SK-N-SH (cell line): ENCODE measurements around the gene MYO1E. TPM values are rescaled to one million over a fixed set of nuclear protein-coding genes. Genes with fewer than 3 reads are reported as not detected.

Source experiments
- CTCF ChIA-PET: fragments of 300-600, 350-600 bp; formaldehyde crosslinking; extraction: SDS; loops from one replicate; lab custom pipeline; 2021; lab: Yijun Ruan, JAX
- POLR2A ChIA-PET: fragments of 350-600 bp; sonication (Branson Sonifier 250); formaldehyde crosslinking; extraction: SDS; loops from one replicate; lab custom pipeline; 2020; ENCODE audit warnings: antibody characterized with exemption, inconsistent platforms; lab: Yijun Ruan, JAX
- DNase-seq: peaks from one replicate; pipeline ENCODE4 v3.0.0; 2012
- H2AFZ ChIP-seq: fragments of 200-600 bp; sonication (generic); 2 replicates; pipeline ENCODE4 v1.8.1; 2016; ENCODE audit warnings: antibody characterized with exemption, mild to moderate bottlenecking, low read depth
- H3F3A ChIP-seq: fragments of 200-600 bp; sonication (generic); replicated peaks from 2 replicates; pipeline ENCODE3; 2016; ENCODE audit warnings: antibody characterized with exemption, mild to moderate bottlenecking; ENCODE audit not compliant: insufficient read depth
- H3K27ac ChIP-seq, 2 experiments: fragments of 200-500 bp in 1 of 2; fragments of 200-600 bp in 1 of 2; sonication (Bioruptor generic) in 1 of 2; sonication (generic), shearing (Covaris generic) in 1 of 2; 2 replicates each; pipeline versions ENCODE4 v1.5.1 to v1.6.1; 2014 to 2016; ENCODE audit warnings: low read depth in 2 of 2, inconsistent platforms in 1 of 2, low read length in 1 of 2, mild to moderate bottlenecking in 1 of 2, mixed read lengths in 1 of 2
- H3K27me3 ChIP-seq: fragments of 200-600 bp; sonication (generic), shearing (Covaris generic); 2 replicates; pipeline ENCODE4 v1.6.1; 2016; ENCODE audit warnings: mixed run types; ENCODE audit not compliant: insufficient read depth
- H3K36me3 ChIP-seq, 2 experiments: fragments of 200-500 bp in 1 of 2; fragments of 200-600 bp in 1 of 2; sonication (Bioruptor generic) in 1 of 2; sonication (generic) in 1 of 2; replicated peaks in 1 of 2; 2 replicates each; pipeline versions ENCODE3 to v1.5.1; 2014 to 2016; ENCODE audit warnings: low read length in 1 of 2, mild to moderate bottlenecking in 1 of 2; ENCODE audit not compliant: insufficient read depth in 2 of 2, control insufficient read depth in 1 of 2
- H3K4me1 ChIP-seq, 2 experiments: fragments of 200-500 bp in 1 of 2; fragments of 200-600 bp in 1 of 2; sonication (Bioruptor generic) in 1 of 2; sonication (generic), shearing (Covaris generic) in 1 of 2; 2 replicates each; pipeline versions ENCODE4 v1.5.1 to v1.6.1; 2014 to 2016; ENCODE audit warnings: low read depth in 1 of 2, low read length in 1 of 2, mixed run types in 1 of 2; ENCODE audit not compliant: insufficient read depth in 2 of 2, control insufficient read depth in 1 of 2
- H3K4me2 ChIP-seq: fragments of 200-600 bp; sonication (generic), shearing (Covaris generic); 2 replicates; pipeline ENCODE4 v1.6.1; 2017; ENCODE audit warnings: mixed run types
- H3K4me3 ChIP-seq, 2 experiments: fragments of 200-500 bp in 1 of 2; fragments of 200-600 bp in 1 of 2; sonication (Bioruptor generic) in 1 of 2; sonication (generic), shearing (Covaris generic) in 1 of 2; 2 replicates each; pipeline versions ENCODE4 v1.5.1 to v1.8.1; 2014 to 2016; ENCODE audit warnings: low read depth in 2 of 2, inconsistent platforms in 1 of 2, low read length in 1 of 2, mild to moderate bottlenecking in 1 of 2, mixed read lengths in 1 of 2, moderate library complexity in 1 of 2
- H3K79me2 ChIP-seq: fragments of 200-600 bp; sonication (generic); 2 replicates; pipeline ENCODE4 v1.8.1; 2017; ENCODE audit warnings: mild to moderate bottlenecking; ENCODE audit not compliant: insufficient read depth
- H3K9ac ChIP-seq: fragments of 200-600 bp; sonication (generic); 2 replicates; pipeline ENCODE4 v1.6.1; 2017; ENCODE audit warnings: mixed run types
- H3K9me2 ChIP-seq: fragments of 200-600 bp; sonication (generic); 2 replicates; pipeline ENCODE4 v1.6.1; 2017; ENCODE audit warnings: mixed run types
- H3K9me3 ChIP-seq: fragments of 200-600 bp; sonication (generic); 2 replicates; pipeline ENCODE4 v1.6.1; 2017; ENCODE audit warnings: mixed run types, mild to moderate bottlenecking, moderate library complexity
- H4K20me1 ChIP-seq: fragments of 200-600 bp; sonication (generic); 2 replicates; pipeline ENCODE4 v1.6.1; 2017; ENCODE audit warnings: mild to moderate bottlenecking, mixed run types; ENCODE audit not compliant: insufficient read depth
- ELF1 ChIP-seq: IDR thresholded peaks from 2 replicates; pipeline ENCODE4 v1.4.0; 2012
- EP300 ChIP-seq, 2 experiments: IDR thresholded peaks; 2 replicates each; pipeline versions ENCODE4 v1.4.0 to v1.6.1; 2012; ENCODE audit warnings: borderline replicate concordance in 1 of 2, low read depth in 1 of 2, low read length in 1 of 2
- EZH2phosphoT487 ChIP-seq: fragments of 200-600 bp; sonication (generic); IDR thresholded peaks from 2 replicates; pipeline ENCODE4 v1.6.1; 2017; ENCODE audit warnings: low read depth, mixed run types, mild to moderate bottlenecking, antibody characterized with exemption, moderate library complexity, borderline replicate concordance
- FOXJ3 ChIP-seq: sonication (generic); formaldehyde crosslinking; IDR thresholded peaks from 2 replicates; pipeline ENCODE4 v1.5.1; 2020; ENCODE audit warnings: mild to moderate bottlenecking, missing genetic modification reagents
- FOXM1 ChIP-seq: IDR thresholded peaks from 2 replicates; pipeline ENCODE4 v1.4.0; 2012; ENCODE audit warnings: low read depth, mild to moderate bottlenecking
- GABPA ChIP-seq: IDR thresholded peaks from 2 replicates; pipeline ENCODE4 v1.4.0; 2012; ENCODE audit warnings: low read depth, mild to moderate bottlenecking
- MAX ChIP-seq: IDR thresholded peaks from 2 replicates; pipeline ENCODE4 v1.4.0; 2012; ENCODE audit warnings: low read depth
- NRF1 ChIP-seq: IDR thresholded peaks from 2 replicates; pipeline ENCODE4 v1.6.1; 2012; ENCODE audit warnings: low read depth, mild to moderate bottlenecking, low read length
- SIN3A ChIP-seq: IDR thresholded peaks from 2 replicates; pipeline ENCODE4 v1.6.1; 2012; ENCODE audit warnings: low read depth, mild to moderate bottlenecking, low read length, moderate library complexity, borderline replicate concordance
- TAF1 ChIP-seq: IDR thresholded peaks from 2 replicates; pipeline ENCODE4 v1.6.1; 2012; ENCODE audit warnings: low read depth, mild to moderate bottlenecking, low read length, moderate library complexity, borderline replicate concordance
- TCF12 ChIP-seq: IDR thresholded peaks from 2 replicates; pipeline ENCODE4 v1.4.0; 2012
- TEAD4 ChIP-seq: IDR thresholded peaks from 2 replicates; pipeline ENCODE4 v1.4.0; 2012; ENCODE audit warnings: mild to moderate bottlenecking, borderline replicate concordance; ENCODE audit not compliant: insufficient read depth
- USF1 ChIP-seq: IDR thresholded peaks from 2 replicates; pipeline ENCODE4 v1.4.0; 2012; ENCODE audit warnings: low read depth, borderline replicate concordance
- YY1 ChIP-seq: IDR thresholded peaks from 2 replicates; pipeline ENCODE4 v1.4.0; 2012; ENCODE audit warnings: low read depth, mild to moderate bottlenecking
- ZBTB33 ChIP-seq: IDR thresholded peaks from 2 replicates; pipeline ENCODE4 v1.4.0; 2012; ENCODE audit warnings: low read depth, borderline replicate concordance
- WGBS: methylation state at CpG from one replicate; pipeline ENCODE4 v1.1.6; 2017; ENCODE audit warnings: low lambda C conversion rate; 5-methylcytosine and 5-hydroxymethylcytosine counted together
- polyA plus RNA-seq, 3 experiments: library from polyadenylated mRNA; depleted of rRNA; stranded (reverse); fragments of >200 nt; gene quantifications; 2 replicates each; pipeline ENCODE4 v1.2.3, GENCODE V29; 2012
- TF ChIP-seq, protein P1 (sequence below): fragments of 150-350 bp; IDR thresholded peaks from 2 replicates; pipeline ENCODE4 v1.6.1; 2016; ENCODE audit warnings: mild to moderate bottlenecking, low read depth, low read length

Gene MYO1E
- polyA plus RNA-seq, 1 of the 3 experiments (the other 2 are of a cell fraction) = 9.7 TPM

DNA sequence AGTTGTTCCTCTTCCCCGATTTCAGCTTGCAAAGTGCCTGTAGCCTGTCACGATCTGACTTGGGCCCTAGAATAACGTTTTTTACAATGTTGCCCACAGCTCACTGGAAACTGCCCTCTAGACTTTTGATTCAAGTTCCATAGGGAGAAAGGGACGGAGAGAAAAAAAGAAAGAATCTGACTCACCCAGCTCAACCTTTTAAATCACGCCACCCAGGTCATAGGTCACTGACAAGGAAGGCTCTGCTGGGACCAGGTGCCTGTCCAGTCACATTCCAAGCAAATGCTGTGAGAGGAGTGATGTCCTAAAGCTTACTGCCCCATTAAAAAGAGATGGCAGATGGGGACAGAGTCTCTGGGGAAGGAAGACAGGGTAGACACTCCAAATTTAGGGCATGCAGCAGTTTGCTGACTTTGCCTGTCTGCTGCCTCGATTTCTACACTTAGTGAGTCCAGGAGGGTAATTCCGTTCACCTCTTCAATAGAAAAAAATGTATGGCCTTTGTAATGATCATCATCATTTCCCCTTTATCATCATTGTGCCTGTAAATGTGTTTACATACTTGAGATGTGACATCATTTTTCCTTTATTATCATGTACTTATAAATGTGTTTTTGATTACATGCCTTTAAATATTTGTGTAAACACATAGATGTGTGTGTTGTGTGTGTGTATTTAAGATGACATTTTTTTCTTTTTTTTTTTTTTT, 8.4 kb upstream of the MYO1E start:
- 57% methylated on average over 7 of the region's 7 CpGs for WGBS
- no peak for DNase-seq
- Histone ChIP-seq H4K20me1 (no peaks in the 10 kb centered on the region), H3K4me2 (no peak overlapping the region), H3K79me2 (no peaks in the 10 kb centered on the region), H3K27me3 (no peaks in the 10 kb centered on the region), H3K9me2 (no peaks in the 10 kb centered on the region), H3K36me3 (no peaks in the 10 kb centered on the region), H3K4me3 (no peak overlapping the region), H3F3A (peaks cover 3% of the 10 kb centered on the region), H2AFZ (no peak overlapping the region), H3K27ac (no peak overlapping the region), H3K4me1 (no peaks in the 10 kb centered on the region), H3K9me3 (no peaks in the 10 kb centered on the region), H3K9ac (no peak overlapping the region)
- ChIA-PET POLR2A (no interaction called here), CTCF (no interaction called here)
- TF ChIP-seq TAF1 = no peak
- no peak for TF ChIP-seq ZBTB33
- TF ChIP-seq NRF1 = no peak
- TF ChIP-seq YY1 = no peak
- TF ChIP-seq, protein P1, sequence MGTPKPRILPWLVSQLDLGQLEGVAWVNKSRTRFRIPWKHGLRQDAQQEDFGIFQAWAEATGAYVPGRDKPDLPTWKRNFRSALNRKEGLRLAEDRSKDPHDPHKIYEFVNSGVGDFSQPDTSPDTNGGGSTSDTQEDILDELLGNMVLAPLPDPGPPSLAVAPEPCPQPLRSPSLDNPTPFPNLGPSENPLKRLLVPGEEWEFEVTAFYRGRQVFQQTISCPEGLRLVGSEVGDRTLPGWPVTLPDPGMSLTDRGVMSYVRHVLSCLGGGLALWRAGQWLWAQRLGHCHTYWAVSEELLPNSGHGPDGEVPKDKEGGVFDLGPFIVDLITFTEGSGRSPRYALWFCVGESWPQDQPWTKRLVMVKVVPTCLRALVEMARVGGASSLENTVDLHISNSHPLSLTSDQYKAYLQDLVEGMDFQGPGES = no peak
- TF ChIP-seq TEAD4 = no peak
- TF ChIP-seq MAX = no peak
- TF ChIP-seq FOXM1 = no peak
- no peak for TF ChIP-seq FOXJ3 (CRISPR knock-in tag)
- no peak for TF ChIP-seq EP300 (IDR thresholded peaks at IDR 0.05; ENCODE audit: borderline replicate concordance in 1 of 2, low read depth in 1 of 2, low read length in 1 of 2)
- TF ChIP-seq USF1 = no peak
- TF ChIP-seq GABPA = no peak

GRCh38 chr15:59379531-59379930, 6.9 kb upstream of the MYO1E start:
- CTCF ChIA-PET = interaction anchor here (1.0 kb wide), 1 partner anchor 8 kb away, joined by 3 read pairs; no protein-coding TSS in a partner anchor
- WGBS = 86% methylated on average over 1 of the region's 1 CpG
- Histone ChIP-seq H3K36me3 (no peaks in the 10 kb centered on the region), H2AFZ (no peak overlapping the region), H3K9me2 (no peaks in the 10 kb centered on the region), H3K9me3 (no peaks in the 10 kb centered on the region), H3K79me2 (no peaks in the 10 kb centered on the region), H4K20me1 (no peaks in the 10 kb centered on the region), H3K4me3 (no peak overlapping the region), H3K27me3 (no peaks in the 10 kb centered on the region), H3K4me2 (no peak overlapping the region), H3K27ac (no peak overlapping the region), H3K4me1 (no peaks in the 10 kb centered on the region), H3K9ac (no peak overlapping the region), H3F3A (peaks cover 7% of the 10 kb centered on the region)
- DNase-seq = no peak
- POLR2A ChIA-PET = no interaction called here
- no peak for TF ChIP-seq USF1
- TF ChIP-seq MAX = no peak
- TF ChIP-seq NRF1 = no peak
- no peak for TF ChIP-seq SIN3A
- no peak for TF ChIP-seq EZH2phosphoT487
- no peak for TF ChIP-seq EP300 (IDR thresholded peaks at IDR 0.05; ENCODE audit: borderline replicate concordance in 1 of 2, low read depth in 1 of 2, low read length in 1 of 2)
- TF ChIP-seq ELF1 = no peak
- TF ChIP-seq GABPA = no peak
- TF ChIP-seq, protein P1 = no peak
- TF ChIP-seq ZBTB33 = no peak
- no peak for TF ChIP-seq TCF12
